Natural killer cell (primary cell): Measurements from ENCODE around the gene MAGED1. TPM values are rescaled to one million over a fixed set of nuclear protein-coding genes. Genes with fewer than 3 reads are reported as not detected.

Experiments
- ATAC-seq, 3 donors: fragments of 150-1000 bp in 2 of 3; fragments of 200-7000 bp in 1 of 3; cut with Tn5 transposase; 1 replicate in 1 of 3; 2 replicates in 2 of 3; pipeline ENCODE4 v1.10.0; 2021; ENCODE audit warnings: mild to moderate bottlenecking in 2 of 3, moderate library complexity in 2 of 3
- DNase-seq, 2 donors: peaks; one replicate each; pipeline versions ENCODE4 v3.0.0 to v3.0.0-alpha.2; 2013 to 2021; ENCODE audit warnings: mixed read lengths in 1 of 2
- H3K27ac ChIP-seq: one replicate; pipeline ENCODE4 v1.5.1; 2013; ENCODE audit warnings: mild to moderate bottlenecking, low read length
- H3K27me3 ChIP-seq: one replicate; pipeline ENCODE4 v1.6.1; 2013; ENCODE audit warnings: low read length; ENCODE audit not compliant: control insufficient read depth, insufficient read depth
- H3K36me3 ChIP-seq: one replicate; pipeline ENCODE4 v1.6.1; 2013; ENCODE audit warnings: low read length; ENCODE audit not compliant: control insufficient read depth, insufficient read depth
- H3K4me1 ChIP-seq: one replicate; pipeline ENCODE4 v1.6.1; 2013; ENCODE audit warnings: low read length; ENCODE audit not compliant: control insufficient read depth, insufficient read depth
- H3K4me3 ChIP-seq: one replicate; pipeline ENCODE4 v1.5.1; 2013; ENCODE audit warnings: low read length
- H3K9me3 ChIP-seq: one replicate; pipeline ENCODE4 v1.6.1; 2013; ENCODE audit warnings: low read length; ENCODE audit not compliant: control insufficient read depth, insufficient read depth
- H3K27ac Mint-ChIP-seq, 2 donors: one replicate each; pipeline ENCODE4 v1.8.0; 2022; ENCODE audit warnings: mild to moderate bottlenecking in 2 of 2, mixed read lengths in 2 of 2, moderate library complexity in 1 of 2
- H3K27me3 Mint-ChIP-seq, 2 donors: one replicate each; pipeline ENCODE4 v1.8.0; 2022; ENCODE audit warnings: low read depth in 2 of 2, mixed read lengths in 2 of 2
- H3K36me3 Mint-ChIP-seq: one replicate; pipeline ENCODE4 v1.8.0; 2022; ENCODE audit warnings: mixed read lengths
- H3K4me1 Mint-ChIP-seq, 2 donors: one replicate each; pipeline ENCODE4 v1.8.0; 2022; ENCODE audit warnings: mixed read lengths in 2 of 2
- H3K4me3 Mint-ChIP-seq: one replicate; pipeline ENCODE4 v1.8.0; 2022; ENCODE audit warnings: mild to moderate bottlenecking, moderate library complexity, mixed read lengths
- H3K9me3 Mint-ChIP-seq, 2 donors: one replicate each; pipeline ENCODE4 v1.8.0; 2022; ENCODE audit warnings: mixed read lengths in 2 of 2
- WGBS: methylation state at CpG from one replicate; pipeline ENCODE4 v1.1.7; 2013; ENCODE audit warnings: missing lambda C conversion rate; ENCODE audit not compliant: insufficient coverage; 5-methylcytosine and 5-hydroxymethylcytosine counted together
- intact Hi-C: fragments of 100-400 bp; cut with micrococcal nuclease; formaldehyde crosslinking; loops from one replicate; pipeline ENCODE4 v1.14.2; 2022
- total RNA-seq, 4 donors: library from RNA; stranded (reverse); fragments of 120-200 nt in 1 of 4; gene quantifications; one replicate each; pipeline versions ENCODE4 v1.2.3 to v1.2.4, GENCODE V29; 2013 to 2022
- TF ChIP-seq, protein P1 (sequence below): fragments of 200-600 bp; IDR thresholded peaks from one replicate; pipeline ENCODE4 v1.8.0; 2022; ENCODE audit warnings: antibody characterized with exemption

Gene MAGED1
- total RNA-seq, 3 donors from 2014 or later (not counting 1 experiment from before 2014, with no cell fraction given): 36.8 to 39.0 (median 37.0) TPM

DNA sequence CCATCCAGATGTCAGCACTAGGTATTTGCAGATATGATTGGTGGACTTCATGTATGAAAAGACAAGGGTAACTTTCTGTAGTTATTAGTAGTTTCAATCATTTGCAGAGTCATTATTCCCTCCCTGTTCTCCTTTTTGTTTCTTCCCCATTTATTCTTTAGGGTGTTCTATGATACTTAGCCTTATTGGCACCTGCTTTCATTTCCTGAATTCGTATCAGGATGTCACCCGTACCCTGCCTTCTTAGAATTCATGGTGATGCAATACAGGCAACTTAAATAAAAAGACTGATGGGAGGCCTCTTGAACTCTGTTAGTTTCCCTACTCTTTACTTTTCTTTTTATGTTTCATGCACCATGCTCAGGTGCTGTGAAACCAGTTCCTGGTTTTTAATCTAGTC lies 24.2 kb downstream of the MAGED1 start:
- Mint-ChIP-seq H3K27me3 (peaks cover 3 to 33% of the 10 kb centered on the region in 2 donors), H3K9me3 (no peaks in the 10 kb centered on the region), H3K27ac (no peak overlapping the region), H3K36me3 (no peaks in the 10 kb centered on the region), H3K4me3 (no peak overlapping the region), H3K4me1 (no peaks in the 10 kb centered on the region)
- TF ChIP-seq, protein P1, sequence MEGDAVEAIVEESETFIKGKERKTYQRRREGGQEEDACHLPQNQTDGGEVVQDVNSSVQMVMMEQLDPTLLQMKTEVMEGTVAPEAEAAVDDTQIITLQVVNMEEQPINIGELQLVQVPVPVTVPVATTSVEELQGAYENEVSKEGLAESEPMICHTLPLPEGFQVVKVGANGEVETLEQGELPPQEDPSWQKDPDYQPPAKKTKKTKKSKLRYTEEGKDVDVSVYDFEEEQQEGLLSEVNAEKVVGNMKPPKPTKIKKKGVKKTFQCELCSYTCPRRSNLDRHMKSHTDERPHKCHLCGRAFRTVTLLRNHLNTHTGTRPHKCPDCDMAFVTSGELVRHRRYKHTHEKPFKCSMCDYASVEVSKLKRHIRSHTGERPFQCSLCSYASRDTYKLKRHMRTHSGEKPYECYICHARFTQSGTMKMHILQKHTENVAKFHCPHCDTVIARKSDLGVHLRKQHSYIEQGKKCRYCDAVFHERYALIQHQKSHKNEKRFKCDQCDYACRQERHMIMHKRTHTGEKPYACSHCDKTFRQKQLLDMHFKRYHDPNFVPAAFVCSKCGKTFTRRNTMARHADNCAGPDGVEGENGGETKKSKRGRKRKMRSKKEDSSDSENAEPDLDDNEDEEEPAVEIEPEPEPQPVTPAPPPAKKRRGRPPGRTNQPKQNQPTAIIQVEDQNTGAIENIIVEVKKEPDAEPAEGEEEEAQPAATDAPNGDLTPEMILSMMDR: no peak
- no peak overlapping the region for H3K27ac ChIP-seq
- H3K9me3 ChIP-seq: no peaks in the 10 kb centered on the region
- DNase-seq: no peak
- H3K4me3 ChIP-seq: no peak overlapping the region
- H3K4me1 ChIP-seq: no peaks in the 10 kb centered on the region
- no peaks in the 10 kb centered on the region for H3K27me3 ChIP-seq
- no peaks in the 10 kb centered on the region for H3K36me3 ChIP-seq
- 40% methylated on average over 1 of the region's 2 CpGs for WGBS
- ATAC-seq: no peak
- intact Hi-C loops: no loop called here

DNA sequence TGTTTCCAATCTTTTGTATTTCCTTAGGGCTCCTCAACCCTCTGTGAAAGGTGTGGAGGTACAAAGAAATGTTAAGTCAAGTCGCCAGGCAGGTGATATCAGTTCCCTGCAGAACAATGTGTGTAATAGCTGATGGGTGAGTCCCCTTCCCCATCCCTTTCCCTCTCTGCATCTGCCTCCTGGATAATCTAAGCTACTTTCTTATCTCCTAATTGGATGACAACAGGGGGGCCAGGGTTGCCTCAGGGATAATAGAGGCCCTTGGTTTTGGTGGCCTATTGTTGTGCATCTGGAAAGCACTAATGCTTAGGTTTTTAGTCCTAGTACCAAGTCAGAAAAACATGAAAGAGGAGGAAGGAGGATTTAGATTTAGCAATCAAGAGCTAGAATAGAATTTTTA lies 29.1 kb downstream of the MAGED1 start:
- no peaks in the 10 kb centered on the region for H3K36me3 ChIP-seq
- no CpG with 5 or more reads among the region's 1 CpG for WGBS
- no peak overlapping the region for H3K27ac ChIP-seq
- no peaks in the 10 kb centered on the region for H3K27me3 ChIP-seq
- TF ChIP-seq, protein P1: no peak
- H3K4me1 Mint-ChIP-seq: no peaks in the 10 kb centered on the region
- H3K4me1 ChIP-seq: no peaks in the 10 kb centered on the region
- DNase-seq: no peak
- no peaks in the 10 kb centered on the region for H3K9me3 ChIP-seq
- intact Hi-C loops: no loop called here
- H3K27ac Mint-ChIP-seq: no peak overlapping the region
- H3K27me3 Mint-ChIP-seq: peaks cover 3 to 7% of the 10 kb centered on the region in 2 donors
- no peak for ATAC-seq
- H3K9me3 Mint-ChIP-seq: no peaks in the 10 kb centered on the region
- H3K4me3 ChIP-seq: no peak overlapping the region
- H3K4me3 Mint-ChIP-seq: no peak overlapping the region
- H3K36me3 Mint-ChIP-seq: no peaks in the 10 kb centered on the region

DNA sequence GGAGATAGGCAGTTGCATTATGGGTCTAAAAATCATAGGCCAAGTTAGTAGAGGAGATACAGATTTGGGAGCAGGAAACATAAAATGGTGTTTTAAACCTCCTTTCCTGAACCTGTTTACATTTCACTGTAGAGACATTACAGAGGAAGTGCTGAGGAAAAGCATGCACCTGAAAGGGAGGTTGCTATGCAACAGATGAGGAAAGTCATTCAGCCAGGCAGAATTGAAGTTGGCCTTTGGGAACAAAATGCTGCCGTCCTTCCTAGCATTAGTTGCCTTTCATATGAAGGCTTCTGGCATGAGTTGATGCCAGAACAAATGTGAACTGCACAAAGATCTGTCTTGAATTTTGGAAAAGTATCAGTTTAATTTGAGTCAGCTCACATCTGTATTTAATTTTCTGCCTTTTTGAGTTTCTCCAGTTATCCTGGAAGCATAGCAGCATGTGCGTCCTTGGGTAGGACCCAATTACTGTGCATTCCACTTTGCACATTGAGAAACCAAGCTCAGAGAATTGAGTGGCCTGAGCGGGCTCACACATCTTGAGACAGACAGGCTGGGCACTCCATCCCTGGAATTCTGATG lies 38.2 kb downstream of the MAGED1 start:
- H3K4me3 ChIP-seq: no peak overlapping the region
- Mint-ChIP-seq H3K36me3 (no peaks in the 10 kb centered on the region), H3K4me3 (no peak overlapping the region), H3K27ac (no peak overlapping the region), H3K4me1 (no peaks in the 10 kb centered on the region), H3K9me3 (no peaks in the 10 kb centered on the region), H3K27me3 (peaks cover 7 to 39% of the 10 kb centered on the region in 2 donors)
- intact Hi-C loops: no loop called here
- TF ChIP-seq, protein P1: no peak
- 91% methylated on average over 3 of the region's 3 CpGs for WGBS
- no peaks in the 10 kb centered on the region for H3K36me3 ChIP-seq
- H3K27me3 ChIP-seq: no peaks in the 10 kb centered on the region
- no peaks in the 10 kb centered on the region for H3K9me3 ChIP-seq
- DNase-seq: no peak
- no peak overlapping the region for H3K27ac ChIP-seq
- no peaks in the 10 kb centered on the region for H3K4me1 ChIP-seq
- ATAC-seq: no peak

Other genes with a start within 250 kb of the MAGED1 start
- gene CENPVL2, start 210.8 kb upstream of the MAGED1 start, total RNA-seq: not detected
- not detected for gene CENPVL1, start 183.1 kb upstream of the MAGED1 start, total RNA-seq
- gene GSPT2, start 150.2 kb upstream of the MAGED1 start, total RNA-seq: 1 to 10 TPM; 8.0 to 8.5 (median 8.2) TPM
- gene MAGED4B, start 175.6 kb downstream of the MAGED1 start, total RNA-seq: 1 to 10 TPM in 2 of 3 donors, not detected in 1; 1.3 to 2.8 TPM